Measurements from ENCODE around the gene GABRB2. TPM values are rescaled to one million over a fixed set of nuclear protein-coding genes. Genes with fewer than 3 reads are reported as not detected.

The GABRB2 gene
- total RNA-seq, 1 experiment from 2014 or later, result not detected

- no peak for TF ChIP-seq CBX3 (IDR thresholded peaks at IDR 0.05; ENCODE audit: low read depth)
Measured at GRCh38 chr5:161342886-161343285, 203.6 kb downstream of the GABRB2 start (continued).

- Histone ChIP-seq H3K9me2 (ENCODE audit: insufficient read depth) (no peaks in the 10 kb centered on the region), H3K9me3 (ENCODE audit: control insufficient read depth in 1 of 2, insufficient read depth in 1 of 2, low read depth in 1 of 2, low read length in 2 of 2) (peaks cover 3 to 7% of the 10 kb centered on the region in 2 experiments; a peak in 2 of 4 replicates), H3K27me3 (ENCODE audit: insufficient read depth, low read length) (no peaks in the 10 kb centered on the region), H3K36me3 (ENCODE audit: control insufficient read depth in 1 of 2, insufficient read depth in 2 of 2, low read length in 2 of 2) (no peaks in the 10 kb centered on the region), H3K4me3 (replicated peaks in 1 of 2; ENCODE audit: low read depth in 1 of 2, low read length in 2 of 2) (no peak overlapping the region), H3K4me1 (ENCODE audit: control insufficient read depth in 1 of 2, insufficient read depth in 2 of 2, low read length in 2 of 2) (no peaks in the 10 kb centered on the region), H3K4me2 (ENCODE audit: low read length) (no peak overlapping the region), H2AFZ (ENCODE audit: low read depth, low read length, poor library complexity, severe bottlenecking) (no peak overlapping the region), H4K20me1 (ENCODE audit: insufficient read depth) (no peaks in the 10 kb centered on the region), H3K27ac (ENCODE audit: low read depth, low read length) (no peak overlapping the region), H3K9ac (ENCODE audit: low read length) (no peak overlapping the region), H3K79me2 (ENCODE audit: insufficient read depth, low read length) (no peaks in the 10 kb centered on the region)
- DNase-seq (ENCODE audit: low read depth, low spot score), result no peak
- intact Hi-C loops (cut with micrococcal nuclease), result no loop called here
- ChIA-PET RAD21 (ENCODE audit: low non-redundant PET in 1 of 2, low total read pairs in 2 of 2, uncharacterized antibody in 2 of 2, unreplicated experiment in 2 of 2) (no interaction called here), POLR2A (no interaction called here), CTCF (no interaction called here)
- BruUV-seq (replicated peaks), result no TSS peak
- no peak for ATAC-seq
- TF ChIP-seq MAX (IDR thresholded peaks at IDR 0.05) (no peak), POLR2A (IDR thresholded peaks at IDR 0.05; ENCODE audit: borderline replicate concordance, extremely low read depth, insufficient read depth, insufficient read length) (no peak), EZH2 (IDR thresholded peaks at IDR 0.05) (no peak), YY1 (IDR thresholded peaks at IDR 0.05; ENCODE audit: extremely low read depth, insufficient replicate concordance, low read depth, low read length) (no peak), FOSL1 (IDR thresholded peaks at IDR 0.05; ENCODE audit: low read depth) (no peak), SRF (IDR thresholded peaks at IDR 0.05; ENCODE audit: low read depth) (no peak)
Measured at GRCh38 chr5:161340012-161340411, 206.5 kb downstream of the GABRB2 start.

- H2AFZ ChIP-seq (ENCODE audit: low read depth, low read length, poor library complexity, severe bottlenecking), result no peak overlapping the region
- no peaks in the 10 kb centered on the region for H3K79me2 ChIP-seq (ENCODE audit: insufficient read depth, low read length)
- intact Hi-C loops (cut with micrococcal nuclease), result no loop called here
- ATAC-seq, result no peak
- no peak overlapping the region for H3K4me2 ChIP-seq (ENCODE audit: low read length)
- ChIA-PET POLR2A (no interaction called here), CTCF (no interaction called here), RAD21 (ENCODE audit: low non-redundant PET in 1 of 2, low total read pairs in 2 of 2, uncharacterized antibody in 2 of 2, unreplicated experiment in 2 of 2) (no interaction called here)
- H3K27ac ChIP-seq (ENCODE audit: low read depth, low read length), result no peak overlapping the region
- H3K36me3 ChIP-seq (ENCODE audit: control insufficient read depth in 1 of 2, insufficient read depth in 2 of 2, low read length in 2 of 2), result no peaks in the 10 kb centered on the region
- BruUV-seq (replicated peaks), result no TSS peak
- no peaks in the 10 kb centered on the region for H3K4me1 ChIP-seq (ENCODE audit: control insufficient read depth in 1 of 2, insufficient read depth in 2 of 2, low read length in 2 of 2)
- H3K27me3 ChIP-seq (ENCODE audit: insufficient read depth, low read length), result no peaks in the 10 kb centered on the region
- DNase-seq (ENCODE audit: low read depth, low spot score), result no peak
- no peak overlapping the region for H3K9ac ChIP-seq (ENCODE audit: low read length)
- H4K20me1 ChIP-seq (ENCODE audit: insufficient read depth), result no peaks in the 10 kb centered on the region
- no peak overlapping the region for H3K4me3 ChIP-seq (replicated peaks in 1 of 2; ENCODE audit: low read depth in 1 of 2, low read length in 2 of 2)
- H3K9me3 ChIP-seq (ENCODE audit: control insufficient read depth in 1 of 2, insufficient read depth in 1 of 2, low read depth in 1 of 2, low read length in 2 of 2), result peaks cover 0 to 3% of the 10 kb centered on the region in 2 experiments; a peak in 2 of 4 replicates
- TF ChIP-seq CTCF (IDR thresholded peaks at IDR 0.05 in 2 of 3, conservative IDR thresholded peaks at IDR 0.05 in 1 of 3; ENCODE audit: borderline replicate concordance in 1 of 3, insufficient read depth in 1 of 3, low read depth in 2 of 3, low read length in 2 of 3), result no peak
- no peak for TF ChIP-seq YY1 (IDR thresholded peaks at IDR 0.05; ENCODE audit: extremely low read depth, insufficient replicate concordance, low read depth, low read length)
- no peak for TF ChIP-seq ZFX (IDR thresholded peaks at IDR 0.05)
- no peak for TF ChIP-seq EZH2 (IDR thresholded peaks at IDR 0.05)
- no peak for TF ChIP-seq SRF (IDR thresholded peaks at IDR 0.05; ENCODE audit: low read depth)
- no peak for TF ChIP-seq ELF1 (IDR thresholded peaks at IDR 0.05; ENCODE audit: borderline replicate concordance, low read depth)
- no peak for TF ChIP-seq POLR2A (IDR thresholded peaks at IDR 0.05; ENCODE audit: borderline replicate concordance, extremely low read depth, insufficient read depth, insufficient read length)
- no peaks in the 10 kb centered on the region for H3K9me2 ChIP-seq (ENCODE audit: insufficient read depth)
Measured at GRCh38 chr5:161333194-161333880, 213.2 kb downstream of the GABRB2 start.
